GM18907 (cell line): ENCODE data around the gene TM9SF1.

ENCODE experiments used
- ATAC-seq: cut with Tn5 transposase; IDR thresholded peaks from one replicate; pipeline ENCODE4 v1.9.1; 2021; ENCODE audit warnings: mild to moderate bottlenecking, moderate library complexity; ENCODE audit not compliant: unreplicated experiment

The TM9SF1 gene

GRCh38 chr14:24198814-24199524 lies 3.7 kb upstream of the TM9SF1 start:
- ATAC-seq: no peak

- ATAC-seq: no peak
Measured at GRCh38 chr14:24197056-24197450, 1.8 kb upstream of the TM9SF1 start.

- peak; percentile 25 for ATAC-seq
Measured at GRCh38 chr14:24196071-24197055, 1.1 kb upstream of the TM9SF1 start.

- ATAC-seq: no peak
Measured at GRCh38 chr14:24194873-24195185, 412 bp downstream of the TM9SF1 start.

DNA sequence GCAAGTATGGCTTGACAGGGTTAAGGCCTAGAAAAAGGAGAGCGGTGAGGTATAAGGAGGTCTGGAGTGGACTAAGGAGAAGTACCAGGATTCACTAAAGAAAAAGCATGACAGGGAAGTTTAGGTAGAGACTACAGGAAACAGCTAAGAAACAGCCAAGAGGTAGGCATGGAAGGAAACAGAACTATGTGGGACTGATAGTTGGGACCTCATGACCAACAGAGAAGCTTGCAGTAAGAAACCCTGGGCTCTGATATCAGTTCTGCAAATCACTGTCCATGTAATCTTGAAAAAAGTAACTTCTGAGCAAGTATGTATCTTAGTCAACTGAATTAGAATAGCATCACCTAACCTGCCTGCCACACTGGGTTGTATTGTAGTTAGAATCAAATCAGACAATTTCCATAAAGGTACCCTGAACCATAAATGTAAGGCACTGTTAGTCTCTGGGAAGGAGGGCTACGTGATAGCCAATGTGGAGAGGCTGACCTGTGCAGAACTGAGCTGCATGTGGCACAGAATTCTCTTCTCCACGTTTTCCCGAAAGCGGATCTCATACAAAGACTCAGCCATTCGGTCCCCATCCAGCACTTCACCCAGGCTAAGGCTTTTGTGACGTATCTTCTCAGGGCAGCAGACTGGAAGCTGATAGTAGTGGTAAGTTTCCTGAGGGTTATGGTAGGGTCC lies 912 bp downstream of the TM9SF1 start:
- ATAC-seq: no peak

DNA sequence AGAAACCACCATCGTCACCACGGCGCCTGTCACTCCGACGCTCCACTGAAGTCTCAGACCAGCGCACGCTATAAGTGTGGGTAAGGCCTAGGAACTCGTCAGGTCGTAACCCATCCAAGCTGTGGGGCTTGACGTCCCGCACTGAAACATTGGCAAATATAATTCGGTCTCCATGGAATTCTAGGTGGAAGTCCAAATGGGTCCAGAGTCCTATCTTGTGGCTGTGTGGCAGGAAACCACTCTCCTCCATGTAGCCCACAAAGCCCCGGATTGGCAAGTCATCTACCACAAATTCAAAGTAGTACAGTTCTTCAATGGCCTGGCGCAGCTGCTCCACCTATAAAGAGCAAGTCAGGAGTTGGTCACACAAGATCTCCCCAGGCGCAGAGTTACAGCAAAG lies 2.3 kb downstream of the TM9SF1 start:
- no peak for ATAC-seq

GRCh38 chr14:24190416-24190815 lies 4.8 kb downstream of the TM9SF1 start:
- ATAC-seq: no peak

DNA sequence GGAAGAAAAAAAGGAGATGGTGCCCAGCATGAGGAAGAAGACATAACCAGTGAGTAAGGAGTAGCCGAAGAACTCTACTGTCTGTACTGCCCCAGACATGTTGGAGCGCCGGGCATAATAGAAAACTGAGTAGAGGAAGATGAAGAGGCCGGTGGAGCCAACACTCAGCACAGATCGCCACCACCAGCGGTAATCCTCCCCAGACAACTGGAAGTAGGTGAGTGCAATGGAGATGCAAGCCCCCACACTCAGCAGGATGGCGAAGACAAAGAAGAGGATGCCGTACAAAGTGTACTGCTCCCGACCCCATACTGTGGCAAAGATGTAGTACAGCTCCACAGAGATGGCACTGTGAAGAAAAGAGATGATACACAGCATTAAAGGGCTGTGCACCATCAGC lies 5.8 kb downstream of the TM9SF1 start:
- no peak for ATAC-seq

DNA sequence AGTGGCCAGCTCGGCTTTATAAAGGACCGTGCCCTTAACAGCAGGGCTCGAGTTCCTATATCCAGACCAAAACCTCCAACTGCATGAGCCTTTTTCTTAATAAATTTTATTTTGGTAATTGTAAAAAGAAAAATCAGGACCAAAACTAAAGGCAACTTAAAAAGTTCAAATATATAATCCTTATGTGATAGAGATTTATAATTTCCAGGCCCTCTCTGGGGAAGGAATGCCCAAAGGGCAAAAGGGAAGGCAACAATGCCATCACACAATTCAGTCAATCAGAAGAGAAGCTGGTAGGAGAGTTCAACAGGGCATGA lies 6.2 kb downstream of the TM9SF1 start:
- no peak for ATAC-seq

DNA sequence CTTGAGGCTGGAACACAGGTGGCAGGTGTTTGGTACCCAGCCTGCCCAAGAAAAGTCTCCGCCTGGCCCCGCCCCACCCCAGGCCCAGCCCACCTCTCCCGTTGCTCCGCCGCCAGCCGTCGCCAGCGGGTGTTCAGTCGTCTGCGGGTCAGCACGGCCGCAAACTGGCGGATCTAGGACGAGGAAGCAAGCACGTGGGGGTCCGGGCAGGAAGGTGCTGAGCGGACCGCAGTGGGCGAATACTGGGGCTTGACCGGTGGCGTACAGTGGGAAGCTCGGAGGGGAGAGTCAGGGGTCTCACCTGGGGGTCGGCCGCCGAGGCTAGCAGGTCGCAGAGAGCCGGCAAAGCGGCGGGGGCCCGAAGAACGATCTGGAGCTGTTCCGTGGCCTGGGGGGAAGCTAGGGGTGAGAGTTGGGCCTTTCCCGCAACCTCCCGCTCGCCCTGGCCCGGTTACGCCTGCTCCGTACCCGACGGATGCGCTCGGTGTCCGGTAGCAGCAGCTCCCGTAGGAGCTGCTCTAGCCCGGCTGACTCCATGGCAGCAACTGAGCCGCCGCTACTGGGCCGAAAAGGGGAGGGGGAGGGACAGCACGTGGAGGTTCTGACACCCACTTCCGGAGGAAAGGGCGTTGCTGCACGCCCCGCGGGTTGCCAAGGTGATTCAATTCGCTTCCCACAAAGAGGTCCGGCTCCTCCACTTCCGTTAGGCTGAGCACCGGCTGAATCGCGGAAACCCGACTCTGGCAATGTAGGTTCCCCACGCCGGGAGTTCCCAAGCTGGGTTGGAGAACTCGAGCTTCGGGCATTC lies 6.8 kb downstream of the TM9SF1 start, which contains the start of gene IPO4:
Gene IPO4, minus strand, starts transcription at position 566 of the 808 bp plus-strand sequence. Its CDS starts 29 bp downstream, at position 537.
- peak; percentile 80 for ATAC-seq

DNA sequence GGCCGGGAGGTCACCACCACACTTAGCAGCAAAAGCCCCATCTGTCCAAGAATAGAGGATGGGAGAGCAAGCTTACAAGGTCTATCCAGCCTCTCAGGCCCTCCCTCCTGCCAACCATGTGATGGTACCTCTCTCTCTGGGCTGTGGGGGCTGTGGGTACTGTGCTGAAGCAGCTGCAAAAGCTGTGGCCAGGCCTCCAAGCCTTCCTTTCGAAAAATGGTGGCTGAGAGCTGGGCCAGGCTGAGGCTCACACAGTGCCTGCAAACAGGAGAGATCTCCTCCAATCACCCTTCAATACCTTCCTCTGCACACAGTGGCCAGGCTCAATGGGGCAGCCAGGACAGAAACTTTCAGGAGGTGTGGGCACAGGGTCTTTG lies 7.7 kb downstream of the TM9SF1 start:
- ATAC-seq: no peak

GRCh38 chr14:24186831-24187538 lies 8.3 kb downstream of the TM9SF1 start:
- ATAC-seq: no peak

GRCh38 chr14:24185741-24186140 lies 9.5 kb downstream of the TM9SF1 start:
- no peak for ATAC-seq

DNA sequence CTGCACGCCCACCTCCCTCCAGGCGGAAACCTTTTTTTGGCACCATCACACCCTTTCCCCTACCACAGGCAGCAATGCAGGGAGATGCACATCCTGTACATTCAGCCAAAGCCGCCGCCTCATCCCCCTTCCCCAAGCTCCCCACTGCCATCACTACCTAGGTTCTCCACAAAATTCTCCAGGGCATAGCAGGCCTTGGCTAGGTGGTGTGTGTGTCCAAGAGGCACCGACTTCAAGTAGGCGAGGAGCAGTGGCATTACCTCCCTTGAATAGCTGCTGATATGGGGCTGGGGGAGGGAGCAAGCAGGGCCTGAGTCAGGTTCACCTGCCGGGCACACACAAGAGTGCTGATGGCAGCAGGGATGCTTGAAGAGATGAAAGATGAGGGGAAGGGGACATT lies 10.2 kb downstream of the TM9SF1 start:
- ATAC-seq: no peak

DNA sequence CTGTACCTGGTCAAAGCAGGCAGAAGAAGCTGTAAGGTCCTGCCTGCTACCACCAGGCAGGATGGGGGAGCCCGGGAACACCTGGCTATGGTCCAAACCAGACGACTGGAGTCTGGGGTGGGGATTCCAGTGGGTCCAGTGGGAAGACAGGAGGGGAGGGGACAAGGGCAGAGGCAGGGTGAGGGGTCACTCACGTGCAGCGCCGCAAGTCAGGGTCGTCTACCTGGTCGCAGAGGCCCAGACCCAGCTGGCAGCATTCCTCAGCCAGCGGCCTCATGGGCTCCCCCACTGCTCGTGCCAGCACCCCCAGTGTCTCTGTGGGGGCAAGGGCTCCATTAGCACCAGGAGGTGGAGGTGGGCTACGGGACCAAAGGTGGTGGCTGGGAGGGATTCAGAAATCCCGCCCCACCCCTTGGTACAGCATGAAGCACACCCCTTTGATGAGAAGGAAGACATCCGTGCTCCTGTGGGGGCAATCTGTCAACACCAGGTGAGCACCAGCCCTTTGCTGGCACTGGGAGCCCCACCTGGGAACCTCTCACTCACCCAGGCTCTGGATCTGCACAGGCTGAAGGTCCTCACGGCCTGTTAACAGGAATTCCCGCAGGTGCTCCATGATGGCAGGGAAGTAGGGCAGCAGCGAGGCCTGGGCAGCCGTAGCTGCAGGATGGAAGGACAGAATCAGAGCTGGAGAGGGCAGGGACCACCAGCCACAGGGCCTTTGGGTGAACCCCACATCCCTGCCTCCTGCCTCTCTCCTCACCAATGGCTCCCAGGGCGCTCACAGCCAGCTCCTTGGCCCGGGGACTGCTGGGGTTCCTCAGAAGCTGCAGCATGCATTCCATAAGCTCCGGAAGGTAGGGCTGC lies 10.9 kb downstream of the TM9SF1 start:
- ATAC-seq: no peak

DNA sequence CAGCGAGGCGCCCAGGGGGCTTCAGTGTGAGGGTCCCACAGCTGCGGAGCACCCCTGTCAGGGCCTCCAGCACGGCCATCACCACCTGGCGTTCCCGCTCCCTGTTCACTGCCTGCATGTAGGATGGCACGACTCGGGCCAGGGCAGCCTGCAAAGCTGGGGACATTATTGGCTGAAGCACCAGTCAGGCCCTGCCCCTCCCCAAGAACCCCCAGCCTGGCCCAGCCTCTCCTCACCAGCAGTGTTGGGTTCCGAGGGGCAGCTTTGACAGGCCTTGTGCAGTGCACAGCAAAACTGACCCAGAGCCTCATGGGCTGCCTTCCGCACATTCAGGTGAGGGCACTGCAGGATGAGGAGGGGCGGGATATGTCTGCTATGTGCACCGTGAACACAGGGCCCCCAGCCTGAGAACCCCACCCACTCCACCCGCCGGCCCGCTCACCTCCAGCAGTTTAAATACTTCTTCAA lies 12.2 kb downstream of the TM9SF1 start:
- no peak for ATAC-seq

DNA sequence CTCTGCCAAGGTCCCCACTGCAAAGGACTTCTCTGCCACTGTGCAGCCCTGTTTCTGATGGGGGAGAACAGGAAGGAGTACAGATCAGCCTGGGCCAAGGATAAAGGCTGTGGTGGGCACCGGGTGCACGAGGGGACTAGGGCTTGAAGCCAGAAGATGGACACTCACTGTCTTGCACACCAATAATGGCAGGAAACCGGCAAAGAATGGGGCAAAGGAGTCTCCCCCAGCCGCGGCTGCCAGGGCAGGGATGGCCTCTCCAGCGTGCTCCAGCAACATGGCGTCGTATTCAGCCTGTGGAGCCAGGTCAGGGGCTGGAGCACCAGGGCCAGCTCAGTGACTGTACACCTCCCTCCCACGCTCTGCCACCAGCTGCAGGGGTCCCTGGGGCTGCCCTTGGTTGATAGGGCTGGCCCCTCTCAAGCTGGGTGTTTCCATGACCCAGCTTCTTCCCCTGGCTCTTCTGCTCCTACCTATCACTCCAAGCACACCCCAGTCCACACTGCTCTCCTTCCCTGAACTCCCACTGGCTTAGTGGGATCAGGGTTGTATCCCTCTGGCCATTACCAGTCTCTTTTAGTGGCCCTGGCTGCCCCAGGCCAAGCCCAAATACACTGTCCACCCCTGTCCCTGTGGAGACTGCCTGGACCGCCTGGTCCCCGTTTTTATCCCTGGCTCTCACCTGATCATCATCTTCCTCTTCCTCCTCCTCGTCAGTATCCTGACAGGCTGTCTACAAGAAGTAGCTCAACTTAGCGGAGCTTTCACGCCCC lies 12.9 kb downstream of the TM9SF1 start:
- ATAC-seq: no peak

DNA sequence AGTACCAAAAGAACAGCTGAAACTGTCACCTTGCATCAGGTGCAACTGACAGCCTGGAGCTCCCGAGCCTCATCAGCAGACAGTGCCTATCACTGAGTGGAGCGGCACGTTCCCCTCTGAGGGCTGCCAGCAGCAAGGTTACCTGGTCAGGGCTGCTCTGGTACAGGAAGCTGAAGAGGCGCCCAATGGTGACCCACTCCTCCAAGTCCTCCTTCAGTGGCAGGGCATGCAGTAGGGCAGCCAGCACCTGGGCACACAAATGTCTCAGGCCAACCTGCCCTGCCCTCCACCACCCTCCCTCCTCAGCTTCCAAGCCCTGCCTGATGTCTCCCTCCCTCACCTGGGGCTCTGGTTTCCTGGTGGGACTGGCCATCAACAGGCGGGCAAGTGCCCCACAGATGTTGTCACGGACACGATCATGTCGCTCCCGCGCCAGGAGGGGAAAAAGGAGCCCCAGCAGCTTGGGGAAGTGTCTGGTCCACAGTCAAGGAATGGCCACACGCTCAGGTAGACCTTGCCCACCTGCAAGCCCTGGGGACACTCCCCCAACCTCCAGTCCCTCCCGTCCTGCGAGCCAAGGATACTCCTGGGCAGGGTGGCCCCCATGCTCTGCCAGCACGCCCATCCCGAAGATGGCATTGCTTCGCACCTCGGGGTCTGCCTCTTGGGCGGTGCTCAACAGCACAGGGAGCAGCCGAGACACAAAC lies 13.7 kb downstream of the TM9SF1 start:
- no peak for ATAC-seq
